Fibroblast of gingiva (primary cell): ENCODE results near the gene ADM.

Experiments
- DNase-seq: peaks from one replicate; pipeline ENCODE4 v3.0.0-alpha.2; 2011; ENCODE audit warnings: low read depth

ADM gene

GRCh38 chr11:10329935-10330334 lies 25.1 kb downstream of the ADM start:
- DNase-seq, result peak; percentile 84

- no peak for DNase-seq
Observed at GRCh38 chr11:10331548-10332289, 26.8 kb downstream of the ADM start.

GRCh38 chr11:10333490-10333889 lies 28.6 kb downstream of the ADM start:
- DNase-seq, result no peak

- DNase-seq, result no peak
Observed at GRCh38 chr11:10338287-10338686, 33.4 kb downstream of the ADM start.

GRCh38 chr11:10348650-10349280 lies 43.9 kb downstream of the ADM start:
- peak; percentile 71 for DNase-seq

GRCh38 chr11:10349281-10349665 lies 44.4 kb downstream of the ADM start:
- DNase-seq, result no peak

- no peak for DNase-seq
Observed at GRCh38 chr11:10349806-10350205, 44.9 kb downstream of the ADM start.

- DNase-seq, result peak; percentile 66
Observed at GRCh38 chr11:10350334-10350733, 45.5 kb downstream of the ADM start.

GRCh38 chr11:10351435-10351764 lies 46.5 kb downstream of the ADM start:
- DNase-seq, result no peak

GRCh38 chr11:10351765-10352641 lies 47.1 kb downstream of the ADM start:
- peak; percentile 76 for DNase-seq

- no peak for DNase-seq
Observed at GRCh38 chr11:10352921-10353550, 48.2 kb downstream of the ADM start.

GRCh38 chr11:10354389-10354788 lies 49.5 kb downstream of the ADM start:
- DNase-seq, result peak; percentile 69

GRCh38 chr11:10355257-10355661 lies 50.4 kb downstream of the ADM start:
- DNase-seq, result peak; percentile 90

- DNase-seq, result no peak
Observed at GRCh38 chr11:10356161-10356560, 51.3 kb downstream of the ADM start.
